Hypothalamus (tissue), 51 donors: ENCODE measurements around the gene KLRF1.

Source experiments
- DNase-seq, 51 donors: peaks; one replicate each; lab custom pipeline; 2025; lab: John Stamatoyannopoulos, UW

The KLRF1 gene

GRCh38 chr12:9827209-9827888, at the start of gene KLRF1:
Gene KLRF1 (plus strand): TSS chr12:9827481. CDS start chr12:9827545, 64 bp downstream.
- DNase-seq: no peak

GRCh38 chr12:9779209-9779608, 48.1 kb upstream of the KLRF1 start:
- DNase-seq: no peak

- DNase-seq: no peak
These were observed 45.9 kb upstream of the KLRF1 start for GRCh38 chr12:9781360-9781759.

GRCh38 chr12:9782547-9783382, 44.5 kb upstream of the KLRF1 start:
- no peak for DNase-seq

GRCh38 chr12:9784326-9784725, 43.0 kb upstream of the KLRF1 start:
- no peak for DNase-seq

GRCh38 chr12:9784816-9785215, 42.5 kb upstream of the KLRF1 start:
- DNase-seq: no peak

- no peak for DNase-seq
These were observed 40.3 kb upstream of the KLRF1 start for GRCh38 chr12:9786726-9787717.

- no peak for DNase-seq
These were observed 34.9 kb upstream of the KLRF1 start for GRCh38 chr12:9792185-9792900.

- DNase-seq: no peak
These were observed 34.2 kb upstream of the KLRF1 start for GRCh38 chr12:9792961-9793617.

- no peak for DNase-seq
These were observed 33.4 kb upstream of the KLRF1 start for GRCh38 chr12:9793779-9794395.

- no peak for DNase-seq
These were observed 32.7 kb upstream of the KLRF1 start for GRCh38 chr12:9794484-9795093.

GRCh38 chr12:9795945-9796344, 31.3 kb upstream of the KLRF1 start:
- DNase-seq: no peak

GRCh38 chr12:9796346-9796745, 30.9 kb upstream of the KLRF1 start:
- no peak for DNase-seq

- no peak for DNase-seq
These were observed 30.3 kb upstream of the KLRF1 start for GRCh38 chr12:9796971-9797370.

GRCh38 chr12:9797722-9798619, 29.3 kb upstream of the KLRF1 start:
- DNase-seq: peak in 6 of 51 donors; percentile 0 to 6 (median 2)

GRCh38 chr12:9799961-9800360, 27.3 kb upstream of the KLRF1 start:
- no peak for DNase-seq

GRCh38 chr12:9805883-9806282, 21.4 kb upstream of the KLRF1 start:
- no peak for DNase-seq

GRCh38 chr12:9806714-9807113, 20.6 kb upstream of the KLRF1 start:
- DNase-seq: no peak
